Pancreas (tissue), 10 donors: ENCODE measurements around the gene MRPS35. TPM values are rescaled to one million over a fixed set of nuclear protein-coding genes. Genes with fewer than 3 reads are reported as not detected.

Source experiments
- ATAC-seq, 4 donors: fragments of 200-7000 bp; cut with Tn5 transposase; one replicate each; pipeline versions ENCODE4 v1.8.0 to v1.9.1; 2020; ENCODE audit warnings: mild to moderate bottlenecking in 4 of 4, moderate library complexity in 4 of 4
- DNase-seq, 6 donors: peaks; one replicate each; pipeline ENCODE4 v3.0.0-alpha.2; 2020
- FAIRE-seq: peaks from 2 replicates; lab custom pipeline; 2012; peaks lifted over from hg19 to GRCh38; lab: Jason Lieb, UNC
- H3K27ac ChIP-seq, 4 donors: fragments of 200-600 bp; sonication (generic); 1 replicate in 3 of 4; 2 replicates in 1 of 4; pipeline versions ENCODE4 v1.5.0 to v1.8.0; 2020
- H3K27me3 ChIP-seq, 4 donors: fragments of 200-600 bp; one replicate each; pipeline ENCODE4 v1.8.0; 2021
- H3K36me3 ChIP-seq, 3 donors: fragments of 200-600 bp; sonication (generic) in 1 of 3; one replicate each; pipeline versions ENCODE4 v1.5.0 to v1.8.0; 2020 to 2021
- H3K4me1 ChIP-seq, 3 donors: fragments of 200-600 bp; one replicate each; pipeline ENCODE4 v1.8.0; 2021
- H3K4me3 ChIP-seq, 4 donors: fragments of 200-600 bp; sonication (generic) in 2 of 4; one replicate each; pipeline versions ENCODE4 v1.5.0 to v1.8.0; 2020 to 2021
- H3K9me3 ChIP-seq, 4 donors: fragments of 200-600 bp; one replicate each; pipeline ENCODE4 v1.8.0; 2021
- WGBS, 2 donors: extraction: QIAGEN DNeasy Blood & Tissue Kit; methylation state at CpG; one replicate each; pipeline ENCODE4 v1.1.7; 2013; 5-methylcytosine and 5-hydroxymethylcytosine counted together
- intact Hi-C, 3 donors: fragments of 100-400 bp; cut with DNase I; formaldehyde crosslinking; loops; one replicate each; pipeline versions ENCODE4 v1.11.1 to v1.14.2; 2022
- polyA plus RNA-seq, 2 donors: library from polyadenylated mRNA; stranded (reverse); fragments of 200-250 nt; gene quantifications; one replicate each; pipeline ENCODE4 v1.2.3, GENCODE V29; 2013
- total RNA-seq, 6 donors: library from RNA; stranded (reverse); fragmentation: NEBNext Ultra II Directional in 4 of 6; extraction: Animal tissue kit (Norgen Biotek cat#: 25700) in 4 of 6; gene quantifications; one replicate each; pipeline versions ENCODE4 v1.2.1 to v1.2.4, GENCODE V29; 2021 to 2023
- TF ChIP-seq, protein P1 (sequence below), 4 donors: fragments of 200-600 bp; sonication (generic) in 3 of 4; IDR thresholded peaks; one replicate each; pipeline versions ENCODE4 v1.5.0 to v1.8.0; 2021; ENCODE audit warnings: antibody characterized with exemption in 4 of 4
- donor health status: healthy with polysubstance abuse.
- donor health status: DM: no; HTN: no; CAD: no; lungs with moderate emphysema.
- donor health status: DM: no; HTN: no; CAD: no.
- donor health status: control.
- donor health status: control.
- donor health status: Bipolar disorder and iron deficiency.
- donor health status: DM: yes; HTN: yes; CAD: no.
- donor health status: DM: no; HTN: no; CAD: no.
- donor health status: DM: no; HTN: no; CAD: no.
- donor health status: DM: yes; HTN: yes; CAD: no.

The MRPS35 gene
- total and polyA plus RNA-seq, 8 donors: 8.2 to 21.4 (median 14.9) TPM

DNA sequence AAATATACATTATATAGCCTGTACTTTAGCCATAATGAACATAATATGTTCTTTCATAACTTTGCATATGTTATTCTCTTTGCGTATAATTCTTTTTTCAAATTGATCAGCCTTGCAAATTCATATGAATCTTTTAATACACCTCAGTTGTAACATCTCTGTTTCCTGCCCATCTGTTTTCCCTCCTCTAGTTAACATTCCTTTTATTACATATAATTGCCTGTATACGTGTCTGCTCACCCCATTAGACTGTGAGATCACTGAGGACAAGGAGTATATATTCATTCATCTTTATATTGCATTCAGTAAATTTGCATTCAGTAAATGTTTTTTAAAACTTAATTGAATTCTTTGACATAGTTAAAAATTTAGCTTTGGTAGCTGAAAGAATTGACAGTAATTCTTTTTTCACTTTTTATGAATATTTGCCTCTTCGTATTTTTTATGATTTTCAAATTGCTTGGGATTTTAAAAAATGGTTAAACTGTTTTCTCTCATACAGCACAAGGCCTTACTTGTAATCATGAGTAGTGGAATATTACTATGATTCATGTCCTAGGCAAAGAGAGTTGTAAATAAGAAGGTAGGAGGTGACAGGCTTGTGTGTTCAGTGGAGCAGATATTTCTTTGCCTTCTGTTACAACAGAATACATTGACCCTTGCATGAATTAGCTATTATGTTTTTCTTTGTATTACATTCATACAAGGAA lies 36.6 kb downstream of the MRPS35 start:
- H3K36me3 ChIP-seq: no peaks in the 10 kb centered on the region
- H3K9me3 ChIP-seq: no peaks in the 10 kb centered on the region
- ATAC-seq (peak in 3 of 4 donors; percentile 72 to 84 (median 74)), DNase-seq (no peak), FAIRE-seq (peak; percentile 75)
- peaks cover 4 to 16% (median 4%) of the 10 kb centered on the region in 3 donors for H3K4me1 ChIP-seq
- H3K27ac ChIP-seq: peak overlapping the region in 3 of 4 donors; percentile 2 to 72 (median 71)
- 74 to 80% methylated on average over 3 of the region's 3 CpGs for WGBS, 2 donors
- no peak overlapping the region for H3K4me3 ChIP-seq
- no peaks in the 10 kb centered on the region for H3K27me3 ChIP-seq
- TF ChIP-seq, protein P1, sequence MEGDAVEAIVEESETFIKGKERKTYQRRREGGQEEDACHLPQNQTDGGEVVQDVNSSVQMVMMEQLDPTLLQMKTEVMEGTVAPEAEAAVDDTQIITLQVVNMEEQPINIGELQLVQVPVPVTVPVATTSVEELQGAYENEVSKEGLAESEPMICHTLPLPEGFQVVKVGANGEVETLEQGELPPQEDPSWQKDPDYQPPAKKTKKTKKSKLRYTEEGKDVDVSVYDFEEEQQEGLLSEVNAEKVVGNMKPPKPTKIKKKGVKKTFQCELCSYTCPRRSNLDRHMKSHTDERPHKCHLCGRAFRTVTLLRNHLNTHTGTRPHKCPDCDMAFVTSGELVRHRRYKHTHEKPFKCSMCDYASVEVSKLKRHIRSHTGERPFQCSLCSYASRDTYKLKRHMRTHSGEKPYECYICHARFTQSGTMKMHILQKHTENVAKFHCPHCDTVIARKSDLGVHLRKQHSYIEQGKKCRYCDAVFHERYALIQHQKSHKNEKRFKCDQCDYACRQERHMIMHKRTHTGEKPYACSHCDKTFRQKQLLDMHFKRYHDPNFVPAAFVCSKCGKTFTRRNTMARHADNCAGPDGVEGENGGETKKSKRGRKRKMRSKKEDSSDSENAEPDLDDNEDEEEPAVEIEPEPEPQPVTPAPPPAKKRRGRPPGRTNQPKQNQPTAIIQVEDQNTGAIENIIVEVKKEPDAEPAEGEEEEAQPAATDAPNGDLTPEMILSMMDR (IDR thresholded peaks at IDR 0.05): no peak
- intact Hi-C loops: loop anchor here in 1 of 3 donors (10.0 kb wide), 1 partner anchor 78 kb away; no protein-coding TSS in a partner anchor

DNA sequence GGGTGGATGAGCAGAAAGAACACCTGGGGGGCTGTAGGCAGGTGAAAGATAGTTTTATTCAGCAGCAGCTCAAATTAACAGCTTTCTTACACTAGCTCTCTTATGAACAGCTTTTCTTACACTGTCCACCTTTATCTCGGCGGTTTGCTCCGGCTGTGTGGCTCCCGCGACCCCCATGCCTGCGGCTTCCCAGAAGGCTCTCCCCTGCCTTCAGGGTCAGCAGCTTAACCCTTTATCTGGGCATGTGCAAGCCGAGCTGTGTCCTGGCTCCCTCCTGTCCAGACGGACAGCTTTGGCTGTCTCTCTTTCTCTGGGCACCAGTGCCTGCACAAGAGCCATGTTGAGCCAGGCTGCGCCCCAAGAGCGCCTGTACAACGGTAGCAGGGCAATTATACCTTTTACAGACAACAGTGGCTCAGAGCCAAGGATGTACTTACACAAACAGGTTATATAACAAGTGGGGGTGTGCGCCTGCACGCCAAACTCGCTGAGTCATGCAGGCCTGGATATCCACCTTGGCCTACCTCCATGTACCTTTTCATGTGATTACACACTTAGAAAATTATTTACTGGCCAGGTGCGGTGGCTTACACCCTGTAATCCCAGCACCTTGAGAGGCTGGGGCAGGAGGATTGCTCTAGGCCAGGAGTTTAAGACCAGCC lies 40.9 kb downstream of the MRPS35 start:
- peak overlapping the region; percentile 37 to 85 (median 61) for H3K27ac ChIP-seq
- 33 to 41% methylated on average over 15 of the region's 15 CpGs for WGBS, 2 donors
- FAIRE-seq: no peak

DNA sequence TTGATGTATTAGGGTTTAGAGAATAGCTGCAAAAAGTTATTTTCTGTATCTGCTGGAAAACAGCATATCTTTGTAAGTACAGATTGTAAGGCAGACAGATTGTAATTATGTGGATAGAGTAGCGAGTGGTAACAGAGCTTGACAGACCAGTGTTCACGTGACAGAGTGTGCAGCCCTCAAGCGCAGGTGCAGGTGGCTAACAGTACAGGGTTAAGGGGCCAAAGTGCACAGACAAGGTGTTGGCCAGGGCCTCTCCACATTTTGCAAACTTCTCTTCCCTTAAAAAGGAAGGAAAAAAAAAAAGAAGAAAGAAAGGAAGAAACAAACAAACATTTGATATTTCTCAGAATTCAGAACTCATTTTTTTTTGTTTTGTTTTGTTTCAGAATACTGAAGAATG lies 44.2 kb downstream of the MRPS35 start:
- H3K9me3 ChIP-seq: no peaks in the 10 kb centered on the region
- intact Hi-C loops: no loop called here
- DNase-seq (peak in 1 of 6 donors; percentile 23), ATAC-seq (peak in 3 of 4 donors; percentile 70 to 74 (median 71)), FAIRE-seq (no peak)
- no peaks in the 10 kb centered on the region for H3K36me3 ChIP-seq
- WGBS, 2 donors: 27 to 49% methylated on average over 3 of the region's 3 CpGs
- H3K27ac ChIP-seq: no peak overlapping the region
- no peak overlapping the region for H3K4me3 ChIP-seq
- TF ChIP-seq, protein P1 (IDR thresholded peaks at IDR 0.05): no peak
- H3K27me3 ChIP-seq: no peaks in the 10 kb centered on the region
- H3K4me1 ChIP-seq: peaks cover 0 to 7% (median 6%) of the 10 kb centered on the region in 3 donors

More for the DNA sequence above, 40.9 kb downstream of the MRPS35 start:
- peak; percentile 85 to 91 (median 88) for ATAC-seq
- Histone ChIP-seq H3K27me3 (no peaks in the 10 kb centered on the region), H3K36me3 (no peaks in the 10 kb centered on the region), H3K9me3 (no peaks in the 10 kb centered on the region), H3K4me1 (peaks cover 4 to 19% (median 7%) of the 10 kb centered on the region in 3 donors), H3K4me3 (no peak overlapping the region)
- DNase-seq: peak; percentile 70 to 87 (median 84)
- intact Hi-C loops: no loop called here
- TF ChIP-seq, protein P1 (IDR thresholded peaks at IDR 0.05): no peak

DNA sequence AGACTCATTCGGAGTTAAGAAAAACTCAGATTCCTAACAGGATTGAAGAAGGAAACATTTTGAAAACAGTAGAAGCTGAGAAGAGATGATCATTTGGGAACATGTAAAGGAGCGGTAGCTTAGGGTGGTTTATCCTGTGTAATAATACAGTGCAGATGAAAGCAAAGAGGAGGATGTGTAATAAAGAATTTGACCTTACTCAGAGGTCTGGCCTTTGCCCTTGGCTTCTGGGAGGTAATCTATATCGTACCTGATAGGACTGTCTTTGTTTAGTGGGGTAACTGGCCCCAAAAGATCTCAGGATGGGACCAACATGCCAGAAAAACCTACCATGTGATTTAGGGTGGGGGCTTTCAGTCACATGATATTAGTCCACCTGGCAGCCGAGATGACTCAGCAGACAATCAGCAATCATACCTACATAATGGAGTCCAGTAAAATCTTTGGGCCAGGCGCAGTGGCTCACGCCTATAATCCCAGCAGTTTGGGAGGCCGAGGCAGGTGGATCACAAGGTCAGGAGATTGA lies 46.1 kb downstream of the MRPS35 start:
- DNase-seq (no peak), ATAC-seq (no peak), FAIRE-seq (no peak)
- H3K9me3 ChIP-seq: no peaks in the 10 kb centered on the region
- 90 to 94% methylated on average over 7 of the region's 7 CpGs for WGBS, 2 donors
- H3K27ac ChIP-seq: no peak overlapping the region
- H3K27me3 ChIP-seq: no peaks in the 10 kb centered on the region
- no peaks in the 10 kb centered on the region for H3K36me3 ChIP-seq
- TF ChIP-seq, protein P1 (IDR thresholded peaks at IDR 0.05): no peak
- H3K4me3 ChIP-seq: no peak overlapping the region
- intact Hi-C loops: no loop called here
- H3K4me1 ChIP-seq: peaks cover 0 to 7% (median 6%) of the 10 kb centered on the region in 3 donors
